Measurements from ENCODE around the gene SLC1A7.
A peak's percentile ranks its signal among the peaks of the same experiment; 100 is the strongest.

The SLC1A7 gene

DNA sequence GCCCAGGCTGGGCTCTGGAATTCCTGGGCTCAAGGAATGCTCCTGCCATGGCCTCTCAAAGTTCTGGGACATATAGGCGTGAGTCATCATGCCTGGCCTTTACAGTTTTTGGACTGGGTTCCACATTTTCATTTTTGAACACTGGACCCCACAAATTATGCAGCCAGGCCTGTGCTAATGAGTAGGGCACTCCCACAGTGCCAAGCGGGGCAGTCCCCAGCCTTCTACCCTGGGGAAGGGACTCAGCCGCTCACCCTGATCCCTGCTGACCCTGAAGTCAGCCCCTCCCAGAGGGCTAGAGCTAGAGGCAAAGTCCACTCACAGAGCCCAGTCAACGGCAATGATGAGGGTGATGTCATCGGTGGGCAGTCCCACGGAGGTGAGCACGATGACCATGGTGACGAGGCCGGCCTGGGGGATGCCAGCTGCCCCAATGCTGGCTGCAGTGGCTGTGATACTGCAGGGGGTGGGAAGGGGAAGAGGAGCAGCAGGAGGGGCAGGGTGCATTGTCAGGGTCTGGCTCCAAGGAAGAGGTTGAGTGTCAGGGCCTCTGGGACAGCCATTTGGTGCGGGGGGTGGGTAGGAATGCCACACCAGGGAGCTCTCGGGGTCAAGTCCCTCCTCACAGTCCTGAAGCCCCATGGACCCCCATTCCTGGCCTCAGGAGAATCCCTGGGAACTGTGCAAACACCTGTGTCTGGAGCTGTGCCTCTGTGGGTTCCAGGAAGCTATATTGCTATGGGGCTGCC is 52.8 kb downstream of the SLC1A7 start:
- peak; percentile 17 for DNase-seq

DNA sequence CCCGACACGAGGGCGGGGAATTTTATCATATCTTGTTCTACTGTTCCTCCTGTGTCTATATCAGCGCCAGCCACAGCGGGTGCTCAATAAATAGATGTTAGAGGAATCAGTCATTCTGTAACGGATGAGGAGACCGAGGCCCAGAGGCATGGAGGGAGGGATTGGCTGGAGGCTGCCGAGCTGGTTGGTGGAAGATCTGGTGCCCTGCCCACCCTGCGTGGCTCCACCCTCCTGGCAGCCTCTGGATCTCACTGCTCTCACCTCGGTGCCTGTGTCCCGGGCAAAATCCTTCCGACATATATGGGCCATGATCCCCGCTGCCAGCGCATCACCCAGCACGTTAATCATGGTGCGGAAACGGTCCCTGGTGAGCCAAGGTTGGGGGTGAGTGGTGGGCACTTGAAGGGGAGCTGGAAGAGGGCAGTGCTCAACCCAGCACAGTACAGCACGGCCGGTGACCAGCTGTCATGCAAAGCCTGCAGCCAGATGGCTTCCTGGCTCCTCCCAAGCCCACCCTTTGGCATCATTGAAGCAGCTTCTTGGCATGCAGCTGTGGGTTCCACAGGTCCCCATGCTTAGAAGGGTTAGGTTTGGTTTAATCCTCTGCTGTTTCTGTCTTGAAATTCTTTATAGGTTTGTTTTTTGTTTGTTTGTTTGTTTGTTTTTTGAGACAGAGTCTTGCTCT is 53.7 kb downstream of the SLC1A7 start:
- DNase-seq = no peak

DNA sequence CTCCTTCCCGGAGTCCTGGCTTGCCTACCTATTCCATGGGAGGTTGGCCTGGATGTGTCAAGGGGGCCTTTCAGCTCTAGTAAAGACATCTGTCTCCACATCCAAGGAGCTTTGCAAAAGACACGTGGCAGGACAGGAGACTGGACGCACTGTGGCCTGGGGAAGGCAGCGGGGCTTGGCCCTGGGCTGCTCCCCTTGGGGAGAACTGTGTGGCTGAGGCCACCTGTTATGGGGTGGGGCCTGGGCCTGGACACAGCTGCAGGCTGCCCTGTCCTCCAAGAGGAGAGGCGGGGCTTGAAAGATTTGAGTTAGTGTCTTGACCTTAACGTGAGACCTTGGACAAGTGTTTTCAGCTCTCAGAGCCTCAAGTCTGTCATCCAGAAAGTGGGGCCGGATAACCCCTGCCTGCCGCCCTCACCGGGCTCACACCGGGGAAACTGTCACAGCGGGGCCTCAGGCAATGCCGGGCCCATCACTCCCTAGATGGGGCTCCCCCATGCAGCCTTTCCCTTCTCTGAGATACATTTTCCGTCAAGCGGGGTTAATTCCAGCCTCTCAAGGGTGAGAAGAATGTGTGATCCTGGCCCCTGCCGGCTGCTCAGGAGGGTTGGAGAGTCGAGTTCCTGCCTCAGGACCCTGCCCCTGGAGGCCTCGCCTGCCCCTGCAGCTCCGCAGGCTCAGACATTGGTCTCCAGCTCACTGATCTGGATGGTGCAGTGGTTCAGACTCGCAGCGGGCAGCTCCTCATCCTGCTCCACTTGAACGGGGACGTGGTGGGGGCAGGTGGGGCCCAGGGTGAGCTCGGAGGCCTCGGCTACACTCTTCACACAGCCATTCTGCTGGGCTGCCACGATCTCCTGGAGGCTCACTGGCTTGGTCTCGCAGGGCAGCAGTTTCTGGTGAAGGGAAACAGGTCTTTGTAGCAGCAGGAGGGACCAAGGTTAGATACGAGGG is 54.8 kb downstream of the SLC1A7 start:
- no peak for DNase-seq

DNA sequence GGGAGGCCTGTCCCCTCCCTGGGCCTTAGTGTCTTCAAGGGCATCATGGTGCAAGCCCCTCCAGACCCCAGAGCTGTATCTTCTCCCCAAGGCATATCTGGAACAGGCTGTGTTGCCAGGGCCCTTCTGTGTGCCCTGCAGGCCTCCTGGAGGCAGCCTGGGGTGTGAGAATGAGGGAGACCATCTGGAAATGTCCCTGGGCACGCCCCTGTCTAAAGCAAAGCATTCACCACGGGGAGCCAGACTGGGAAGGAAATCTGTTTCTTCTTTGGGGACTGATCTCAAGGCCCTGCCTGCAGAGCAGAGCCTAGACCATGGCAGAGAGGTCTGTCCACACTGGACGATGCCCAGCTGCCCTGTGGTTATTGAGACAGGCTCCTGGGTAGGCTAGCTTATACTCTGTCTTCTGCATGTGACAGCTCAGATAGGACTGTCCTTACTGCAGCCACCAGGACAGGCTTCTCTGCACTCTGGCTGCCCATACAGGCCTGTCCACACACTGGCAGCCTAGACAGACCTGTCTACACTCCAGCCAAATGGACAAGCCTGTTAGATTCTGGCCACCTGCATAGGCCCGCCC is 55.9 kb downstream of the SLC1A7 start:
- no peak for DNase-seq

DNA sequence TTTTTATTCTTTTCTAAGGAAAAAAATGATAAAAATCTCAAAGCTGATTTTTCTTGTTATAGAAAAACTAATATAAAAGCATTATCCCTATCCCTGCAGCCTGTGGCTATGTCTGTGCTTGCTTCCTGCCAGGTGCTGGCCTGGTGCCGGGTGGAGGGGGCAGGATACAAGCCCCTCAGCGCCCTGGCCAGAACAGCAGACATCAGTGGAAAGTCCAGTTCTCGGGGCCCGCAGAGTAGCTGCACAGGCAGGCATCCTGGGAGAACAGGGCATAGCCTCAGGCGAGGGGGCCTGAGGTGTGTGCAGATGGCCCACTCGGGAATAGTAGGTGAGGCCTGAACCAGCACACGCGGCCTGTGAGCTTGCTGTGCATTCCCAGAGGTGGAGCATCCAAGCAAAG is 57.0 kb downstream of the SLC1A7 start:
- DNase-seq = no peak

DNA sequence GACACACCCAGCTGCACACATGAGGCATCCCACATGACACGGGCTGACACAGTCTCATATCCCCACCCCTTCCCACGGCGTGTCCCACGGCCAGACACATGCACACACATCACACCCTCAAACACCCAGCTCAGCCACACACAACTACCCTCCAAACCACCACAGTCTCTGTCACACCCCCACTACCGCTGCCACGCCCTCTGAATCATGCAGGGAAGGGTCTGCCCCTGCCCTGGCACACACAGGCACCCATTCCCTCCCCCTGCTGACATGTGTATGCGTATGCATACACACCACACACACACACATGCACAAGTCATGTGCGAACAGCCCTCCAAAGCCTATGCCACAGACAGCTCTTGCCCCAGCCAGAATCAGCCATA is 57.9 kb downstream of the SLC1A7 start:
- DNase-seq = no peak

DNA sequence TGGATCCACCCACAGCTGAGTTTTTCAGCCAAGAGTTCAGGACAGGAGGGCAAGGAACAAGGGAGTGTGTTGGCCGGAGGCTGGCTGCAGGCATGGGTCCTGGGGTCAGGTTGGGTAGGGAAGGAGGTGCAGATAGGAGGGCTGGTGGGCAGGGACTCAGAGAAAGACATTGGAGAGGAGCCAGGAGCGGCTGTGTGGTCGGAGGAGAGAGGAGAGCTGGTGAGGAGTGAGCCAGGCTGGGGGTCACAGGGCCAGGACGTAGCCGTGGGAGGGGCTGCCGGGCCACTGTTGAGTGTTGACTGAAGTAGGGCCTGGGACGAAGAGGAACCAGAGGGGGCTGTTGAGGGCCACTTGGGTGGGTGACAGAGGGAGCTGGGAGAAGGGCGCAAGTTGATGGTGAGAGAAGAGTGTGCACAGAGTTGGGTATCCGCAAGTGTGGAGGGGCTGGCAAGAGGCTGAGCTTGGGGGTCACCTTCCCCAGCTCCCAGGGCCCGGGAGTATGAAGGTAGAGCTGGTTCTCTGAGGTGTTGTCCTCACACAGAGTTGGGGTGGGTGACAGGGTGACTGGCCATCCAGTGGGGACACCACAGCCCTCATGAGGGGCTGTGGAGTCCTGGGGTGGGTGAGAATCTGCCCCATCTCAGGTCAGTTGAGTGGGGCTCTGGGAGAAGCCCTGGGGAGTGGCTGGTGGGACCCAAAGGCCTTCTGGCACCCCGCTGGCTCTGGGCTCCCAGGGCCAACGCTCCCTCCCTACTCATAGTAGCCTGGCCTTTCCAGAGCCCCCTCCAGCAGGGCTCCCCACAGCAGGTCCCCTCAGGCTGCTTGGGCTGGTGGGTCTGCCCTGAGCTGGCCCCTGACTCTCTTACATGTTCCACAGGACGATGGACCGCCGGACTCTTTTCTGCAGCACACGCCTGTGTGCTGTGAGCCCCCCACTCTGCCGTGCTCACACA is 58.5 kb downstream of the SLC1A7 start:
- no peak for DNase-seq

DNA sequence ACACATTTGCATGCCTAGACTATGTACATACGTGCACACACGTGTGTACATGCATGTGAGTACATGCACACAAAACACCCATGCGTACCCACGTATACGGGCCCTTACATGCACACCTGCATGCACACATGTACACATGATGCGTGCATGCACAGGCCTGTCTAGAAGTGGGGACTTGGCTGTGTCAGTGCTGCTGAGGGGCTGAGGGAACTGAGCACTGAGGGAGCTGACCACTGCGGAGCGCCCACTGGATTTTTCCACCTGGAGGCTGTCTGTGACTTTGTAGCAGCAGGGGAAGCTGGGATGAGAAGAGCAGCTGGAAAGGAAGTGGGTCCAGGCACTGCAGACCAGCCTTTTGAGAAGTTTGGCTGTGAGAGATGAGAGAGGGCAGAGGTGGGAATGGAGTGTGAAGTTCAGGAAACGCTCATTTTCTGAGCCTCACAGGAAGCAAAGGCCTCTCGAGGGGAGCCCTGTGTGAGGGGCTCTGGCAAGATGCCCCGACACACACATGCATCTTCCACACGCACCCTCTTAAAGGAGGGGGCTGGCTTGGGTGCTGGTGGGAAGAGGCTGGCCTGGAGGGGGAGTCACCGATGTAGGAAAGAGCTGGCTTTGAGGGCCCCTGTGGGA is 59.5 kb downstream of the SLC1A7 start:
- DNase-seq = no peak

DNA sequence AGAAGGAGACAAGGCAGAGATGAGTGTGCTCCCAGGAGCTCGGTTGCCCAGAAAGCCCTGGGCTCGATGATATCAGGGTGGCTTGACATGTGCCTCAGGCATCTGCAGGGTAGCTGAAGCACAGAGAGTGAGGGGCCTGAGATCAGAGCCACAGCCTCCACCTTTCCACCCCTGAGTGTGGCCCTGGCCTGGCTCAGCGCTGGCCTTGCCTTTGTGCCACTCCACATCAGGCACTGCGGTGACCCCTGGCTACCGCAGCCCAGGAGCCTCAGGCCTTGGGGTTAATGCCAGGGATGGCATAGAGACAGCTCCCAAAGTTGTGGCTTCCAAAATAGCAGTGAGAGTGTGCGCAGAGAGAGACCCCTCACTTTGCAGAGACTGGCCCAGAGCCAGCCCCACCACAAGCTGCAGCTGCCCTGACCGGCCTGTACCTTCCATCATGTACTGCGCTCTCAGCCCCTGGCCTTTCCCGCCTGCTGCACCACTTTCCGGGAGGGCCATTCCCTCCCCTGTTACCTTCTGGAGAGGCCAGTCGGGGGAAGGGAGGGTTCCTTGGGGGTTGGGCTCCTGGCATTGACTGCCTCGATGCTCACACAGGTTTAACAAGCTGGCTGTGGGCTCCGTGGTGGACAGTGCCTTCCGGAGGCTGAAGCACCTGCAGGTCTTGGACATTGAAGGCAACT is 60.9 kb downstream of the SLC1A7 start:
- DNase-seq = no peak

DNA sequence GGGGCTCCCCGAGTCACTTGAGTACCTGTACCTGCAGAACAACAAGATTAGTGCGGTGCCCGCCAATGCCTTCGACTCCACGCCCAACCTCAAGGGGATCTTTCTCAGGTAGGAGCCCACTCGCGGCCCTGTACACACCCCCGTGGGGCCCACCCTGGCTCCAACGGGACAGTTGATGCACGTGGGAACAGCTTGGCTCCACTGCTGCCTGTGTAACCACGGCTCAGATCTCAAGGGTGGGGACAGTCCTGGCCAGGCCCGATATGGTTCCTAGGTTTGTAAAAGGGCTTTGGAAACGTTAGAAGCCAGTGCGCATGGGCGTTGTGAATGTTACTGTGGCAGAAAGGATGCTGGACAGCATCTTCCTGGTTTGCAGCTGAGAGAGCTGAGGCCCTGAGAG is 61.7 kb downstream of the SLC1A7 start:
- no peak for DNase-seq

DNA sequence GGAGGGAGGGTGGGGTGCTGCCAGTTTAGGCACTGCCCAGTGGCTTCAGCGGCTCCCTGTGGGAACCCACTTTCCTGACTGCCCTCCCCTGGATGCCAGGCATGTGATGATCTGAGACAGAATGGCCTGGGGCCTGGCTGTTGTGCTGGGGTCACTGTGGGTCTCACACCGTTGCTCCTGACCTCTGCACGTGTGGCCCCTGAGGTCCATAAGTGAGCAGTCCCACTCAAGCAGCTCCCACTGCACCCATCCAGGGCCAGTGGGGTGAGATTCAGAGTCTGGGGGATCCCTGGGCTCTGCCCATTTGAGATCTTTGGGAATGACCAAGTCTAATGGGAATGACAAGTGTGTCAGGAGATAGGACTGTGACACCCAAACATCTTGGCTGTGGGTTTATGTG is 62.4 kb downstream of the SLC1A7 start:
- DNase-seq = no peak

DNA sequence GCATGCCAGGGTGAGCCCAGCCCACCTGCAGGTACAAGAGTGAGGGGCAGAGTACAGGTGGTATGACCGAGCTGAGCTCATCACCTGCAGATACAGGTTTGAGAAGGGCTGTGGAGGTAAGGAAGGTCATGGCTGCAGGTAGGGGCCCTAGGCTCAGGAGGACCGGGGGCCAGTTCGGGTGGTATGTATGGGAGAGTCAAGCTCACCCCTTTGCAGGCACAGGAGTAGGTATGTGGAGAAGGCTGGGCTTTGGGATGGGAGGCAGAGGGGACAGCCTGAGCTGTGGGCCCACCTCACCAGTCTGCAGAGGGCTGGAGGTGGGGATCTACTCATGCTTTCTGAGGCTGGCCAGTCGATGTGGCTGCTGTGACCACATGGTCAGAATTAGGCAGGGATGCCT is 63.2 kb downstream of the SLC1A7 start:
- no peak for DNase-seq

DNA sequence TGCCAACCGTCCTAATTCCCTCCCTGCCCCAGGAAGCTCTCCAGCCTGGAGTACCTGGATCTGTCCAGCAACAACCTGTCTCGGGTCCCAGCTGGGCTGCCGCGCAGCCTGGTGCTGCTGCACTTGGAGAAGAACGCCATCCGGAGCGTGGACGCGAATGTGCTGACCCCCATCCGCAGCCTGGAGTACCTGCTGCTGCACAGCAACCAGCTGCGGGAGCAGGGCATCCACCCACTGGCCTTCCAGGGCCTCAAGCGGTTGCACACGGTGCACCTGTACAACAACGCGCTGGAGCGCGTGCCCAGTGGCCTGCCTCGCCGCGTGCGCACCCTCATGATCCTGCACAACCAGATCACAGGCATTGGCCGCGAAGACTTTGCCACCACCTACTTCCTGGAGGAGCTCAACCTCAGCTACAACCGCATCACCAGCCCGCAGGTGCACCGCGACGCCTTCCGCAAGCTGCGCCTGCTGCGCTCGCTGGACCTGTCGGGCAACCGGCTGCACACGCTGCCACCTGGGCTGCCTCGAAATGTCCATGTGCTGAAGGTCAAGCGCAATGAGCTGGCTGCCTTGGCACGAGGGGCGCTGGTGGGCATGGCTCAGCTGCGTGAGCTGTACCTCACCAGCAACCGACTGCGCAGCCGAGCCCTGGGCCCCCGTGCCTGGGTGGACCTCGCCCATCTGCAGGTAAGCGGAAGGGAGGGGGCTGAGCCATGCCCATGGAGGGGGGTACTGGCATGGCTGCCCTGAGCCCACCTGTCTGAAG is 63.9 kb downstream of the SLC1A7 start:
- no peak for DNase-seq

DNA sequence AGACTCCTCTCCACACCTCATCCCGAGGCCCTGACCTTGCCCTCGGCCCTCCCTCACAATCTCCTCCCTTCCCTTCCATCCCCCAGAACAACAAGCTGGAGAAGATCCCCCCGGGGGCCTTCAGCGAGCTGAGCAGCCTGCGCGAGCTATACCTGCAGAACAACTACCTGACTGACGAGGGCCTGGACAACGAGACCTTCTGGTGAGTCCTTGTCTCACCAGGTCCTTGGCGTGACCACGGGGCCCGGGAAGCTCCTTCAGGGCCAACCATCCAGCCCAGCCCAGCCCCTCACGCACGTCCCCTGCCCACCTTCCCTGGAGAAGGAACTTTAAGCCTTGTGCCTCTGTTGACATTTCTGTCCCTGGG is 64.9 kb downstream of the SLC1A7 start:
- DNase-seq = no peak

DNA sequence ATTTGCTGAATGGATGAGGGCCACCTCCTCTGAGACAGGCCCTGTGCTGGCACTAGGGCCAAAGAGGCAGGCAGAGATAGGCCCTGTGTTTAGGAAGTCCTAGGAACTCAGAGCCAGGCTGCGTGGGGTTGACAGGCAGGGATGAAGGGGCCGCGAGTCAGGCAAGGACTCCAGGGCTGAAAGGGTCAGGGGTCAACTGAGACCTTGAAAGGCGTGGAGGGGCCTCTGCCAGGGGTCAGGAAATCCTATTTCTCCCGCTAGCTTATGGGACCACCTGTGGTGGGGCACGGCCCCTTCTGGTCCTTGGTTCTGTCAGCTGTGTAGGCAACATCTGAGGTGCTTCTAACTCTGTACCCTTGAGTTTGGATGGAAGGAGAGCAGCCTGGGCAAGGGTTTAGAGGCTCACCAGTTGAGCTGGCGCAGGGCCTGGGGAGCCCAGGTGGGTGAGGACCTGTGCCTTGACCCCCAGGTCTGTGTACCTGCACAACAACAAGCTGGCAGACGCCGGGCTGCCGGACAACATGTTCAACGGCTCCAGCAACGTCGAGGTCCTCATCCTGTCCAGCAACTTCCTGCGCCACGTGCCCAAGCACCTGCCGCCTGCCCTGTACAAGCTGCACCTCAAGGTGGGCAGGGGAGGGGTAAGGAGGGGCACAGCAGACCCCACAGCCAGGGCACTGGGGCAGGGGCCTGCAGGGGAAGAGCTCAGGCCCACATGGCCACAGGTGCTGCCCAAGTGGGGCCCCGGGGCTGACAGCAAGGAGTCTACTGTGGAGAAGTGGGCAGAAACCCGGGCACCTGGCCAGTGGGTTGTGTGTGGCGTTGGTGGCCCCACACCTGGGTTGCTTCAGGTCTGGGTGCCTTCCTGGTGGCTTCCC is 65.5 kb downstream of the SLC1A7 start:
- no peak for DNase-seq

DNA sequence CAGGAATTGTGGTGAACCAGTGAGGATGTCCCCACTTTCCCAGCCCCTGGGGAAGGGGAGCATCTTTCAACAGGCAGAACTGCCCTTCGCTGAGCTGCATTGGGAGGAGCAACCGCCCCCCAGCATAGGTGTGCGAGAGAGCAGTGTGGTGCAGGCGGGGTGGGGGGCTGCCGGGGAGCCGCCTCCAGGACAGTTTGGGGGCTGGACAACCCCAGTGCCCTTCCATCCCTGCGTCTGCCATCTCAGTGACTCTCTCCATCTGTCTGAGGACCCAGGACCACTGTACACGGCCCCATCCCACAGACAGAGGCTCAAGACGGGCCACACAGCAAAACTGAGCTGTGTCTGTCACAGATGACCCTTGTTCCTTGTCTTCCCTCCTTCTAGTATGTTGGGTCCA is 66.3 kb downstream of the SLC1A7 start:
- no peak for DNase-seq

DNA sequence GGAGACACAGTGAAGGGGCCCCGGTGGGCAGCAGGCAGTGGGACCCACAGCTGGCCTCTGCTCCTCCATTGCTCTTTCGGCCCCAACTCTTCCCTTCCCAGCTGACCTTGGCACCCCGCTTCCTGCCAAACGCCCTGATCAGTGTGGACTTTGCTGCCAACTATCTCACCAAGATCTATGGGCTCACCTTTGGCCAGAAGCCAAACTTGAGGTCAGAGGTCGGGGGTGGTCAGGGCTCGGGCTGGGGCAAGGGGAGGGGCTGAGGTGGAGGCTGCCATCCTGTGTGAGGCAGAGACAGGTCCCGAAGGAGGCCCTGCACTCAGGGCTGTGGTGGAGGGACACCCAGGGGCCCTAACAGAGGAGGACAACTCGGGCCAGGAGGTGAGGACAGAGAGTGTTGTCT is 66.7 kb downstream of the SLC1A7 start:
- no peak for DNase-seq

DNA sequence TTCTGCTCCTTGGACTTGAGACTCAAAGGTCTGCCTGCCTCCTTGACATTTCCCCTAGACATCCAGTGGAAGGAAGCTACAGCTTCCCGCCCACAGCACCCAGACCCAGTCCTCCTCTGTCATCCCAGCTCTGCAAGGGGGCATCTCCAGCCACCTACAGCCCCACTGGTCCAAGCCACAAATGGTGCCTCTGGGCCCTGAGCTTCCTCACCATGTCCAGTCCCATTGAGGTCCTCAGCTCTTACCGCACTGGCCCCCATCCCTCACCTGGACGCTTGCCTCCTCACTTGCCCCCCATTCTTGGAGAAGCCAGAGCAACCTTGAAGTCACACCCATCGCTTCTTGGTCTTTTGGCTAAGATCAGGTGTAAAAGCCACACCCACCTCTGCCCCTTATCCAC is 67.2 kb downstream of the SLC1A7 start:
- no peak for DNase-seq

Data from fibroblast of skin of right quadriceps (primary cell).